Heart left ventricle (tissue), 16 donors: ENCODE results near the gene COP1. TPM values are rescaled to one million over a fixed set of nuclear protein-coding genes. Genes with fewer than 3 reads are reported as not detected.
"Not testable (repeated sequence)": the region's sequence is repeated elsewhere in the genome, so short reads cannot be mapped to it uniquely, and the experiment has no call there.

Experiments
- ATAC-seq, 4 donors: fragments of 200-7000 bp; cut with Tn5 transposase; one replicate each; pipeline ENCODE4 v1.9.1; 2020 to 2022; ENCODE audit warnings: moderate library complexity in 4 of 4, mild to moderate bottlenecking in 3 of 4, moderate number of reproducible peaks in 1 of 4
- DNase-seq, 5 donors: peaks; one replicate each; pipeline ENCODE4 v3.0.0-alpha.2; 2020
- H3K27ac ChIP-seq, 12 donors: fragments of 200-600 bp; sonication (generic) in 4 of 12; one replicate each; pipeline versions ENCODE4 v1.5.0 to v1.8.0; 2016 to 2022; ENCODE audit warnings: mild to moderate bottlenecking in 2 of 12
- H3K27me3 ChIP-seq, 9 donors: fragments of 200-600 bp; sonication (generic) in 2 of 9; one replicate each; pipeline versions ENCODE4 v1.5.1 to v1.8.0; 2016 to 2022; ENCODE audit warnings: mild to moderate bottlenecking in 3 of 9
- H3K36me3 ChIP-seq, 9 donors: fragments of 200-600 bp; sonication (generic) in 2 of 9; one replicate each; pipeline versions ENCODE4 v1.5.0 to v1.8.0; 2018 to 2022; ENCODE audit warnings: mild to moderate bottlenecking in 2 of 9
- H3K4me1 ChIP-seq, 12 donors: fragments of 200-600 bp; sonication (generic) in 4 of 12; one replicate each; pipeline versions ENCODE4 v1.5.0 to v1.8.0; 2016 to 2022; ENCODE audit warnings: mild to moderate bottlenecking in 3 of 12
- H3K4me3 ChIP-seq, 12 donors: fragments of 200-600 bp; sonication (generic) in 4 of 12; one replicate each; pipeline versions ENCODE4 v1.5.0 to v1.8.0; 2017 to 2022; ENCODE audit warnings: mild to moderate bottlenecking in 9 of 12, moderate library complexity in 4 of 12
- H3K9me3 ChIP-seq, 12 donors: fragments of 200-600 bp; sonication (generic) in 4 of 12; one replicate each; pipeline versions ENCODE4 v1.5.0 to v1.8.0; 2016 to 2022; ENCODE audit warnings: mild to moderate bottlenecking in 1 of 12
- POLR2A ChIP-seq, 2 donors: fragments of 450-650 bp; IDR thresholded peaks; one replicate each; pipeline ENCODE4 v1.6.1; 2017; ENCODE audit warnings: antibody characterized with exemption in 2 of 2, mild to moderate bottlenecking in 2 of 2, moderate library complexity in 2 of 2
- WGBS, 4 donors: extraction: QIAGEN DNeasy Blood & Tissue Kit in 2 of 4; methylation state at CpG; one replicate each; pipeline versions ENCODE4 v1.1.5 to v1.1.7; 2013 to 2018; 5-methylcytosine and 5-hydroxymethylcytosine counted together
- intact Hi-C, 10 donors: fragments of 100-400 bp; cut with DNase I; formaldehyde crosslinking; loops; one replicate each; pipeline versions ENCODE4 v1.11.1 to v1.14.2; 2022
- polyA plus RNA-seq, 2 donors: library from polyadenylated mRNA; stranded (reverse); fragments of 200-250 nt; gene quantifications; one replicate each; pipeline ENCODE4 v1.2.3, GENCODE V29; 2013
- total RNA-seq, 9 donors: library from RNA; depleted of rRNA in 2 of 9; stranded (reverse); fragments of >200 nt in 2 of 9; fragmentation: NEBNext Ultra II Directional in 3 of 9; extraction: Animal tissue kit (Norgen Biotek cat#: 25700) in 3 of 9; gene quantifications; one replicate each; pipeline versions ENCODE4 v1.1.0 to v1.2.4, GENCODE V29; 2016 to 2023
- TF ChIP-seq, protein P1 (sequence below), 12 donors: fragments of 200-600 bp; sonication (generic) in 4 of 12; IDR thresholded peaks; one replicate each; pipeline versions ENCODE4 v1.5.0 to v1.8.0; 2018 to 2022; ENCODE audit warnings: antibody characterized with exemption in 12 of 12, mild to moderate bottlenecking in 5 of 12
- donor health status: ischemic (EF 13 %, LVEDD 7.1; RV severe dilation, severe dysfunction).
- donor health status: healthy with polysubstance abuse.
- donor health status: DM: no; HTN: yes; CAD: no.
- donor health status: DM: no; HTN: no; CAD: no.
- donor health status: ischemic (EF 25% LVEDD 6.9; RV normal size, moderate dysfunction).
- donor health status: ischemic (EF 25% LVEDD 5.7; RV mildly dilated, moderate dysfunction).
- donor health status: healthy.
- donor health status: DM: yes; HTN: yes; CAD: no.
- donor health status: ischemic (EF 35%, LVEDD 5.7; RV mildly dilated, moderate dysfunction).
- donor health status: nonischemic (EF 11% LVEDD 7.7; RV severe dilation, severe dysfunction).
- donor health status: DM: yes; HTN: yes; CAD: no.
- donor health status: PGD.
- donor health status: ischemic (EF 29% LVEDD 5.4; RV normal size, mild dysfunction).
- donor health status: nonischemic (EF 23%, LVEDD 6.1; RV moderate dilation, normal function).

COP1 gene
- total and polyA plus RNA-seq, 11 donors = 19.9 to 31.7 (median 23.1) TPM

DNA sequence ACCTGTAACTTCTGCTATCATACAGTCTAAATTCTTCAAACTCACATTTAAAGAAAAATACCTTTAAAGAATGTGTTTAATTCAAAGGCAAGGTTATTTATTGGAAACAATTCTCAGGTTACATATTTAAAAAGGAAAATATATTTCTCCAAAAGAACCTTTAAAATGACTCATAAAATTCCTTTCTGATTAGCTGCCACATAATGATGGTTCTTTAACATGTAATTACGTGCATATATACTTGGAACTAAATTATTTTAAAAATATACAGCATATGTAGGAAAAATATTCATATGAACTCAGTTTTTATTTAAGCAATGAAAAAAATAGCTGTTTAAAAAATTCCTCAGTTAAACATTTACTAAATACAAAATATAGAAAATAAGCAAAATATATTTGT lies 173.6 kb downstream of the COP1 start:
- intact Hi-C loops = no loop called here
- H3K36me3 ChIP-seq = peaks cover 0 to 25% (median 10%) of the 10 kb centered on the region in 9 donors
- no peaks in the 10 kb centered on the region for H3K27me3 ChIP-seq
- H3K4me3 ChIP-seq = no peak overlapping the region
- ATAC-seq = no peak
- H3K4me1 ChIP-seq = peaks cover 0 to 10% (median 0%) of the 10 kb centered on the region in 12 donors
- WGBS, 4 donors = 90 to 92% (median 91%) methylated on average over 1 of the region's 1 CpG
- peaks cover 0 to 4% (median 0%) of the 10 kb centered on the region in 12 donors for H3K9me3 ChIP-seq
- no peak for TF ChIP-seq POLR2A (IDR thresholded peaks at IDR 0.05)
- TF ChIP-seq, protein P1, sequence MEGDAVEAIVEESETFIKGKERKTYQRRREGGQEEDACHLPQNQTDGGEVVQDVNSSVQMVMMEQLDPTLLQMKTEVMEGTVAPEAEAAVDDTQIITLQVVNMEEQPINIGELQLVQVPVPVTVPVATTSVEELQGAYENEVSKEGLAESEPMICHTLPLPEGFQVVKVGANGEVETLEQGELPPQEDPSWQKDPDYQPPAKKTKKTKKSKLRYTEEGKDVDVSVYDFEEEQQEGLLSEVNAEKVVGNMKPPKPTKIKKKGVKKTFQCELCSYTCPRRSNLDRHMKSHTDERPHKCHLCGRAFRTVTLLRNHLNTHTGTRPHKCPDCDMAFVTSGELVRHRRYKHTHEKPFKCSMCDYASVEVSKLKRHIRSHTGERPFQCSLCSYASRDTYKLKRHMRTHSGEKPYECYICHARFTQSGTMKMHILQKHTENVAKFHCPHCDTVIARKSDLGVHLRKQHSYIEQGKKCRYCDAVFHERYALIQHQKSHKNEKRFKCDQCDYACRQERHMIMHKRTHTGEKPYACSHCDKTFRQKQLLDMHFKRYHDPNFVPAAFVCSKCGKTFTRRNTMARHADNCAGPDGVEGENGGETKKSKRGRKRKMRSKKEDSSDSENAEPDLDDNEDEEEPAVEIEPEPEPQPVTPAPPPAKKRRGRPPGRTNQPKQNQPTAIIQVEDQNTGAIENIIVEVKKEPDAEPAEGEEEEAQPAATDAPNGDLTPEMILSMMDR (IDR thresholded peaks at IDR 0.05) = no peak
- no peak overlapping the region for H3K27ac ChIP-seq
- no peak for DNase-seq

DNA sequence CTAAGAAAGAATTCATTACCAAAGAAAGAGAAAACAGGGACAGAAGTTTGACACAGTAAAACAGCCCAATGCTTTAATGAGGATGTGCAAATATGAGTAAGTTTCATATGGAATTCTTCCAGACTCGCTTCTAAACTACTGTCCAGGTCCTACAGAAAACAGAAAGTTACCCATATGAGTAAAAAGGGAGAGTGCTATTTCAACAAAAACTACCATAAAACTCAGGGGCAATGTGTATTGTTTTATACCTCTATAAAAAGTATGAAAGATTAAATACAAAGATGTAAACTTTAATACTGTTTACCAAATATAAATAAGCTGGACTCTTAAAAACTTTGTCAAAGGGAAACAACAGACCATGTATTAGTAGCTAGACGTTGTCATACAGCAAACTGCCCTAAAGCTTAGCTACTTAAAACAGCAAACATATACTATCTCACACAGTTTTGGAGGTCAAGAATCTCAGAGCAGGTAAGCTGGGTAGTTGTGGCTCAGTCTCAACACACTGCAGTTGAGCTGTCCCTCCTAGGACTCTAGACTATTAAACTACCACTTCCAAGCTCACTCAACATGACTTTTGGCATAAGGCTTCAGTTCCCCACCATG lies 174.9 kb downstream of the COP1 start:
- DNase-seq = no peak
- no peak for ATAC-seq
- Histone ChIP-seq H3K4me3 (no peak overlapping the region), H3K27me3 (no peaks in the 10 kb centered on the region), H3K4me1 (peaks cover 0 to 10% (median 0%) of the 10 kb centered on the region in 12 donors), H3K27ac (no peak overlapping the region), H3K9me3 (no peaks in the 10 kb centered on the region), H3K36me3 (peaks cover 0 to 18% (median 9%) of the 10 kb centered on the region in 9 donors)
- intact Hi-C loops = no loop called here
- WGBS, 4 donors = 92 to 95% (median 92%) methylated on average over 2 of the region's 2 CpGs
- no peak for TF ChIP-seq POLR2A (IDR thresholded peaks at IDR 0.05)
- TF ChIP-seq, protein P1 (IDR thresholded peaks at IDR 0.05) = no peak

DNA sequence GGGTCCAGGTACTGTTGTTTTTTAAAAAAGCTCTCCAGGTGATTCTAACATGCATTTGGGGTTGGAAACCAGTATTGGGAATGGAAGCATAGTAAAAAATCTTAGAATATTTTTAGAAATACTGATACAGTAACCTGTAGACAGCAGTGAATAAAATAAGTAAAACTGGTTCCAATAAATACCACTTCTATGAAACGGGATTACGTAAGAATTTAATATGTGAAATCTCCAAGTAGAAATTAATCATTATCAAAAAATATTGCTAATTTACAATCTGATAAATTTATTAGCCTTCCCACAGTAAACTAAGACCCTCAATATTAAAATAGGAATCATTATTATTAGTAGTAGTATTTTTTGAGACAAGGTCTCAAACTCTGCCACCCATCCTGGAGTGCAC lies 177.5 kb downstream of the COP1 start:
- no peak for TF ChIP-seq POLR2A (IDR thresholded peaks at IDR 0.05)
- TF ChIP-seq, protein P1 (IDR thresholded peaks at IDR 0.05) = no peak
- intact Hi-C loops = no loop called here

DNA sequence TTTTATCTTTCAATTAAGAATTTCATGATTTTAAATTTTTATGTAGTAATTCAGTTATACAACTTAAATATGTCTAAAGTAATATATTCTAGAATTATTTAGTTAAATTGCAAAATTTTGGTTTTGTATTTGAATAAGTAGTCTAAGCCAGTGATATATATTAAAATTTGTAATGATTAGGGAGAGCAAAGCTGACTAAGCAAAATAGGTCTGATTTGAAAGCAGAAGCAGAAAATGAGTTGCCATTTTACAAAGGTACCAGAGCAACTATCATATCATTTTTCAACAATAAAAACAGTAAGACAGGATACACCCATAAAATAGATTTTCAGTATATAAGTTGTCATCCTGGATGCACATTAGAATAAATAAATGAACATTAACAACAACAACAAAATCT lies 177.9 kb downstream of the COP1 start:
- Histone ChIP-seq H3K27ac (no peak overlapping the region), H3K27me3 (no peaks in the 10 kb centered on the region), H3K9me3 (no peaks in the 10 kb centered on the region), H3K4me3 (no peak overlapping the region), H3K36me3 (peaks cover 0 to 25% (median 17%) of the 10 kb centered on the region in 9 donors), H3K4me1 (peaks cover 0 to 9% (median 0%) of the 10 kb centered on the region in 12 donors)
- ATAC-seq (no peak), DNase-seq (no peak)
- intact Hi-C loops = no loop called here
- no peak for TF ChIP-seq POLR2A (IDR thresholded peaks at IDR 0.05)
- TF ChIP-seq, protein P1 (IDR thresholded peaks at IDR 0.05) = no peak

More for the DNA sequence above, 177.5 kb downstream of the COP1 start:
- no peaks in the 10 kb centered on the region for H3K27me3 ChIP-seq
- peaks cover 0 to 25% (median 17%) of the 10 kb centered on the region in 9 donors for H3K36me3 ChIP-seq
- WGBS, 4 donors = 94 to 99% (median 96%) methylated on average over 2 of the region's 2 CpGs
- peaks cover 0 to 10% (median 0%) of the 10 kb centered on the region in 12 donors for H3K4me1 ChIP-seq
- no peak overlapping the region for H3K4me3 ChIP-seq
- H3K9me3 ChIP-seq = no peaks in the 10 kb centered on the region
- DNase-seq (no peak), ATAC-seq (no peak)
- H3K27ac ChIP-seq = no peak overlapping the region

DNA sequence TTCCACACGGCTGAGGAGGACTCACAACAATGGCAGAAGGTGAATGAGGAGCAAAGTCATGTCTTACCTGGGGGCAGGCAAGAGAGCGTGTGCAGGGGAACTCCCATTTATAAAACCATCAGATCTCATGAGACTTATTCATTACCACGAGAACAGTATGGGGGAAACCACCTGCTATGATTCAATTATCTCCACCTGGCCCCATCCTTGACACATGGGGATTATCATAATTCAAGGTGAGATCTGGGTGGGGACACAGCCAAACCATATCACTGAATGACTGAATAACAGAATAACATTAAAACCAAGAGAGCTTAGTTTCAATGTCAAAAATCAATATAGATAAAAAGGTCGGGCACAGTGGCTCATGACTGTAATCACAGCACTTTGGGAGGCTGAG lies 179.2 kb downstream of the COP1 start:
- ATAC-seq, H3K4me3 ChIP-seq, H3K27me3 ChIP-seq, H3K9me3 ChIP-seq, H3K4me1 ChIP-seq, H3K27ac ChIP-seq, DNase-seq, intact Hi-C loops: not testable (repeated sequence)
- peaks cover 0 to 29% (median 18%) of the 10 kb centered on the region in 9 donors for H3K36me3 ChIP-seq
- 84 to 91% (median 89%) methylated on average over 4 of the region's 4 CpGs for WGBS, 4 donors
